Bronchial epithelial cell (primary cell): ENCODE measurements around the gene ACTR3. TPM values are rescaled to one million over a fixed set of nuclear protein-coding genes. Genes with fewer than 3 reads are reported as not detected.
"Not testable (repeated sequence)": the region's sequence is repeated elsewhere in the genome, so short reads cannot be mapped to it uniquely, and the experiment has no call there.

Experiments used
- DNase-seq: peaks from one replicate; pipeline ENCODE4 v3.0.0-alpha.2; 2010; ENCODE audit warnings: low read depth
- FAIRE-seq: peaks from 2 replicates; lab custom pipeline; 2011; peaks lifted over from hg19 to GRCh38; lab: Jason Lieb, UNC
- H3K27me3 ChIP-seq: 2 replicates; pipeline ENCODE4 v1.5.1; 2011; ENCODE audit warnings: low read length; ENCODE audit not compliant: control insufficient read depth, insufficient read depth
- H3K36me3 ChIP-seq: 2 replicates; pipeline ENCODE4 v1.5.1; 2011; ENCODE audit warnings: low read length; ENCODE audit not compliant: control insufficient read depth, insufficient read depth
- H3K4me3 ChIP-seq: 2 replicates; pipeline ENCODE4 v1.5.1; 2011; ENCODE audit warnings: mild to moderate bottlenecking, low read depth, low read length, control low read depth
- CTCF ChIP-seq: IDR thresholded peaks from 2 replicates; pipeline ENCODE4 v1.5.1; 2011; ENCODE audit warnings: mild to moderate bottlenecking, moderate library complexity, low read length, control low read depth, inconsistent platforms; ENCODE audit not compliant: insufficient read depth, severe bottlenecking
- total RNA-seq: library from RNA; depleted of rRNA; stranded (reverse); fragments of >200 nt; gene quantifications from 2 replicates; pipeline ENCODE4 v1.2.1, GENCODE V29; 2014

The ACTR3 gene
- total RNA-seq, 1 donor from 2014 or later, result 214 TPM

GRCh38 chr2:113940891-113941290 lies 51.0 kb downstream of the ACTR3 start:
- Histone ChIP-seq H3K36me3 (peaks cover 11% of the 10 kb centered on the region), H3K27me3 (no peaks in the 10 kb centered on the region), H3K4me3 (no peak overlapping the region)
- FAIRE-seq, result no peak
- no peak for DNase-seq
- TF ChIP-seq CTCF, result no peak

GRCh38 chr2:113945784-113946183 lies 55.9 kb downstream of the ACTR3 start:
- H3K27me3 ChIP-seq, DNase-seq, FAIRE-seq, H3K36me3 ChIP-seq, H3K4me3 ChIP-seq: not testable (repeated sequence)

- H3K27me3 ChIP-seq, H3K4me3 ChIP-seq, H3K36me3 ChIP-seq, DNase-seq, FAIRE-seq: not testable (repeated sequence)
Measured at GRCh38 chr2:113950906-113951305, 61.0 kb downstream of the ACTR3 start.

GRCh38 chr2:113961000-113961399 lies 71.1 kb downstream of the ACTR3 start:
- no peak for TF ChIP-seq CTCF
- Histone ChIP-seq H3K36me3 (peaks cover 3% of the 10 kb centered on the region), H3K27me3 (no peaks in the 10 kb centered on the region), H3K4me3 (no peak overlapping the region)
- no peak for DNase-seq
- FAIRE-seq, result no peak

- DNase-seq (peak; percentile 81), FAIRE-seq (no peak)
- no peak for TF ChIP-seq CTCF
- no peaks in the 10 kb centered on the region for H3K36me3 ChIP-seq
- no peaks in the 10 kb centered on the region for H3K27me3 ChIP-seq
- H3K4me3 ChIP-seq, result no peak overlapping the region
Measured at GRCh38 chr2:113962692-113963480, 73.0 kb downstream of the ACTR3 start.

GRCh38 chr2:113963965-113964364 lies 74.1 kb downstream of the ACTR3 start:
- Histone ChIP-seq H3K27me3 (no peaks in the 10 kb centered on the region), H3K4me3 (no peak overlapping the region), H3K36me3 (peaks cover 1% of the 10 kb centered on the region)
- no peak for DNase-seq
- FAIRE-seq, result no peak
- TF ChIP-seq CTCF, result no peak

- no peak for FAIRE-seq
- no peak for TF ChIP-seq CTCF
- DNase-seq, result no peak
- Histone ChIP-seq H3K36me3 (peaks cover 3% of the 10 kb centered on the region), H3K4me3 (no peak overlapping the region), H3K27me3 (no peaks in the 10 kb centered on the region)
Measured at GRCh38 chr2:113964436-113964835, 74.5 kb downstream of the ACTR3 start.
